ES-I3 (cell line): Measurements from ENCODE around the gene ELP6.
"Not testable (repeated sequence)": the region's sequence is repeated elsewhere in the genome, so short reads cannot be mapped to it uniquely, and the experiment has no call there.

Experiments
- H3K36me3 ChIP-seq: 2 replicates; pipeline ENCODE4 v1.6.1; 2013; ENCODE audit warnings: mild to moderate bottlenecking, low read length, control low read depth, moderate library complexity; ENCODE audit not compliant: insufficient read depth
- H3K4me1 ChIP-seq: 2 replicates; pipeline ENCODE4 v1.6.1; 2013; ENCODE audit warnings: mild to moderate bottlenecking, control low read depth, low read length; ENCODE audit not compliant: insufficient read depth
- H3K9ac ChIP-seq: 2 replicates; pipeline ENCODE4 v1.6.1; 2013; ENCODE audit warnings: low read depth, mild to moderate bottlenecking, low read length, moderate library complexity
- H3K9me3 ChIP-seq: 2 replicates; pipeline ENCODE4 v1.6.1; 2013; ENCODE audit warnings: mild to moderate bottlenecking, low read length, moderate library complexity; ENCODE audit not compliant: control insufficient read depth, insufficient read depth

Gene ELP6

DNA sequence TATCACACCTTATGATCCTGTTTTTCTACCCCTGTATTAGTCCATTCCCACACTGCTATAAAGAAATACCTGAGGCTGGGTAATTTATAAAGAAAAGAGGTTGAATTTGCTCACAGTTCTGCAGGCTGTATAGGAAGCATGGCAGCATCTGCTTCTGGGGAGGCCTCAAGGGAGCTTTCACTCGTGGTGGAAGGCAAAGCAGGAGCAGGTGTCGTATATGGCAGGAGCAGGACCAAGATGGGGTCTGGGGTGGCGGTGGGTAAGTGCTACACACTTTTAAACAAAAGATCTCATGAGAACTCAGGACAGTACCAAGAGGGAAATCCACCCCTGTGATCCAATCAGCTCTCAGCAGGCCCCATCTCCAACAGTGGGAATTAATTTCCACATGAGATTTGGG, 22.3 kb downstream of the ELP6 start:
- Histone ChIP-seq H3K36me3 (peaks cover 7% of the 10 kb centered on the region; the same call in 1 of the 2 replicates), H3K9me3 (no peaks in the 10 kb centered on the region), H3K4me1 (no peaks in the 10 kb centered on the region), H3K9ac (no peak overlapping the region)

DNA sequence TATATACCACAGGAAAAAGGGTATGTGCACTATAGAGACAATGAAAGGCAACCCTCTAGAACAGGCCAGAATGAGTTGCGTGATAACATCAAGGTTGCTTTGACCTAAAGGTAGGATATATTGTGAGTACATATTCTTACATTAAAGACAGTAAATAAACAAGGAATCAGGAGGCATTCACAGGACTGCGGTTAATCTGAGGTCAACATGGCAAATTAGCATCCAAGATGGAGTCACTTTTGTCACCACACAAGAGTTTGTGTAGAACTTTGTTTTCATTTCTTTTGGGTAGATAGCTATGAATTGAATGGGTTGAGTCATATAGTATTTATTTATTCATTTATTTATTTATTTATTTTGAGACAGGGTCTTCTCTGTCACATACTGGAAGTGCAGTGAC, 26.2 kb downstream of the ELP6 start:
- Histone ChIP-seq H3K4me1 (peaks cover 4% of the 10 kb centered on the region; the same call in 1 of the 2 replicates), H3K9ac (no peak overlapping the region), H3K9me3 (no peaks in the 10 kb centered on the region), H3K36me3 (no peaks in the 10 kb centered on the region)

DNA sequence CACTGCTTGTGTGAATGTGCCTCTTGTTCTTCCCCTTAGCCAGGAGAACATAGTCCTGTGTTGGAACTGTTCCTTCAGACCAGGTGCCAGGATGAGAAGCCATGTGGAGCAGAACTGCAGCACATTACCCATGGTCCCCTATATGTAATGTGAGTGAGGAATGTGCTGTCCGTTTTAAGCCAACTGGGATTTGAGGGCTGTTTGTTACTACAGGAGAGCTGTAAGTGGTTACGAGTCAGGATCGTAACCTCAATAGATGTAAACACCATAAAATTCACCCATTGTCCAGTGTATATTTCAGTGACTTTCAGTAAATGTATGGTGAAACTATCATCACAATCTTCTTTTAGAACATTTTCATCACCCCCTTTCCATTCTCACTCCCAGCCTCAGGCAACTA, 27.7 kb downstream of the ELP6 start:
- Histone ChIP-seq H3K9me3 (no peaks in the 10 kb centered on the region), H3K4me1 (peaks cover 13% of the 10 kb centered on the region), H3K36me3 (no peaks in the 10 kb centered on the region), H3K9ac (no peak overlapping the region)

DNA sequence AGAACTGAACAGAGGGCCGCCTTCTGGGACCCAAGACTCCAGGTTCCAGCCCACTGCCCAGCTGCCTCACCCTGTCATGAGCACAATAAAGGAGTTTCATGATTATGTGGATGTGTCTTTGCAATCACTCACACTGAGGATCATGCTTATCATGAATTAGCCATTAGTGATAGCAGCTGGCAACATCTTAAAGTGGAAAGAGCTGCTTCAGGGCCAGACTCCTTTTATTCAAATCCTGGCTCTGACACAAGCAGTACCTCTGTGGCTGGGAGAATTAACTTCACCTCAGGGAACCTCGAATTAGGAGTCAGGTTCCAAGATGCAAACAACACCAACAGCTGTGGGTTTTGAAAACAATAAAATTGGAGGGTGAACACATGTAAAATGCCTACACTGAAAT, 31.1 kb downstream of the ELP6 start:
- Histone ChIP-seq H3K4me1 (peaks cover 22% of the 10 kb centered on the region), H3K9ac (peak overlapping the region; percentile 13; the same call in 1 of the 2 replicates), H3K36me3 (no peaks in the 10 kb centered on the region), H3K9me3 (no peaks in the 10 kb centered on the region)

DNA sequence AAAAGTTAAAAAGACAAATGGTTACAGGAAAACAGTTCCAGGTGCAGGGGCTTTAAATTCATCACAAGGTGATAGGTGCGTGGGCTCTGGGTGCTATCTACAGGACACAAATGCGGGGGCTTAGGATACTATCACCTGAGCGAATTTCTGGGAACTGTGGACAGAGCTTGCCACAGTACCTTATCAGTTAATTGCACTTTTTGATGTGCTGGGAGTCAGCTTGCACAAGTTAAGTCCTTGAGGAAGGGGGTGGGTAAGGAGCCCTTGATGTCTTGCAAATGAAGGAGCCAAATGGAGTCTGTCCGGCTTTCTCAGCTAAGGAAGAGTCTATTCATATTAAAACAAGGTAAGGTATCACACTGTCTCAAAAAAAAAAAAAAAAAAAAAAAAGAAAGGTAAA, 31.7 kb downstream of the ELP6 start:
- H3K36me3 ChIP-seq, H3K9ac ChIP-seq, H3K9me3 ChIP-seq: not testable (repeated sequence)
- H3K4me1 ChIP-seq = peaks cover 22% of the 10 kb centered on the region

DNA sequence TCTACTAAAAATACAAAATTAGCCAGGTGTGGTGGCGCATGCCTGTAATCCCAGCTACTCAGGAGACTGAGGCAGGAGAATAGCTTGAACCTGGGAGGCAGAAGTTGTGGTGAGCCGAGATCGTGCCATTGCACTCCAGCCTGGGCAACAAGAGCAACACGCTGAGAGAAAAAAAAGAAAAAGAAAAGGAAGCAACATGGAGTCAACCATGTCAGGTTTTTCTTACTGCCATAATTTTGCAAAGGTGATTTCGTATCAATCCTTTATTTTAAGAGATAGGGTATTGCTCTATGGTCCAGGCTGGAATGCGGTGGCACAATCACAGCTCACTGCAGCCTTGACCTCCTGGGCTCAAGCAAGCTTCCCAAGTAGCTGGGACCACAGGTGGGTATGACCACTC, 33.2 kb downstream of the ELP6 start:
- not testable (repeated sequence) for H3K9me3 ChIP-seq, H3K9ac ChIP-seq, H3K36me3 ChIP-seq
- H3K4me1 ChIP-seq = peaks cover 22% of the 10 kb centered on the region

DNA sequence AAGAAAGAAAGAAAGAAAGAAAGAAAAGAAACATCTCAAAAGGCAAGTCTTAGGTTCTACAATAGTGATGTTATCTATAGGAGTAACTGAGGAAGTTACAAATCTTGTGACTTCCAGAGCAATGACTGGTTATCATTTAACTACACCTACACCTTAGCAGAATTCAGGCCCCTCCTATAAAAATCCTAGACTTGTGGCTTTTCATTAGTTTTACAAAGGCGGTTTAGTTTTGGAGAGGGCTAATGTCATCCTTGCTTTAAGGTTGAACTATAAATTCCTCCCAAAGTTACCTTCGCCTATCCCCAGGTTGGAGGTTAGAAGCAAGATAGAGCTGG, 33.7 kb downstream of the ELP6 start:
- no peaks in the 10 kb centered on the region for H3K36me3 ChIP-seq
- H3K4me1 ChIP-seq = peaks cover 22% of the 10 kb centered on the region

DNA sequence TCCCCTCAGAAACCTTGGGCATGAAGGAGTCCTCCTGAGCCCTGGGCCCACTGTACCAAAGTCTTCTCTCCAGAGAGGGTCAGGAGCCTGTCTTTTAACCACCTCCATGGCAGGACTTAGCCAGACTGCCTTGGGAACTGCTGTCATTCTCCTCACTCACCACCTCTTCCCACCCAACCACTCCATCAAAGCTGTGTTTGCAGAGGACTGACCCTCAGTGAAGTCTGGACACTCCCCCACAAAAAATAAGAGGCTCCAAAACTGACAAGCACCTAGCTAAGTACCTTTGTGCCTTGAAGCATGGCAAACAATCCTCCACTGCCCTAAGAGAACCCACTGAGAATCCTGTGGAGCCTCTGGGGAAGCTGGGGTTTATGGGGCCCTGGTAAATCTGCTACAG, 35.5 kb downstream of the ELP6 start:
- Histone ChIP-seq H3K9ac (no peak overlapping the region), H3K4me1 (peaks cover 22% of the 10 kb centered on the region), H3K9me3 (no peaks in the 10 kb centered on the region), H3K36me3 (no peaks in the 10 kb centered on the region)

More for the DNA sequence above, 33.7 kb downstream of the ELP6 start:
- H3K9me3 ChIP-seq = no peaks in the 10 kb centered on the region
- H3K9ac ChIP-seq = no peak overlapping the region

DNA sequence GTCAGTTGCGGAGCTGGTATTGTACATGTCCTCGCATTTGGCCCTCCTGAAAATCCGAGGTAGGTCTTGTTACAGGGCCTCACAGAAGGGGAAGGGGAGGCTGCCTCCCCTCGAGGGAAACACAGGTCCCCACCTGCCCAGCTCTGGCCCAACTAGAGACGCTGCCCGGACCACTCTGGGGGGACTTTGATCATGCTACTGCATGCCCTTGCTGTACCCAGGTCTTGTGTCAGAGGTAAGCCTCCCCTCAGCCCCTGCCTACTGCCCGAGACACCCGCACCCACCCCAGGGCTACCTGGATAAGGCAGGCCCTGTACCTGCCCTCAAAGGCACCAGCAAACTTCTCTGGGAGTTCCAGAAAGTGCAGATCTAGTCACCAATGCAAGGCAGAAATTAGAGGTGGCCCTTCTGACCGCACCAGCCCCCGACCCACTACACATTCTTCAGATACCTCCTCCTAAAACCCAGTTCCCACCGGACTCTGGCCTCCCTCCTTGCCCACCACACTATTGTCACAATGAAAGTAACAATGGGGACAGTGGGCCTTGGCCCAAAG, 36.8 kb downstream of the ELP6 start:
- Histone ChIP-seq H3K9me3 (no peaks in the 10 kb centered on the region), H3K9ac (peak overlapping the region; percentile 44; the same call in 1 of the 2 replicates)

DNA sequence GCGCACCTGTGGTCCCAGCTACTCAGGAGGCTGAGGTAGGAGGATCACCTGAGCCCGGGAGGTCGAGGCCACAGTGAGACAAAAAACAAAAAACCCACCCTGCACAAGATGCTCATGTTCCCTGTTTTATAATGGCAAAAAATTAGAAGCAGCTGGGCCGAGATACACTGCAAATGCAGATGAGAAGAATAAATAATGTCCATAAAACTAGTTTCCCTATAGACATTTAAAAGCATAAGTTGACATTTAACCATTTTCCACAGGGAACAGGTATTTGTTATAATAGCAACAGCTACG, 37.2 kb downstream of the ELP6 start:
- peaks cover 12% of the 10 kb centered on the region for H3K4me1 ChIP-seq
- no peaks in the 10 kb centered on the region for H3K36me3 ChIP-seq
- no peaks in the 10 kb centered on the region for H3K9me3 ChIP-seq
- H3K9ac ChIP-seq = peak overlapping the region; percentile 44; the same call in 1 of the 2 replicates

More for the DNA sequence above, 36.8 kb downstream of the ELP6 start:
- Histone ChIP-seq H3K36me3 (no peaks in the 10 kb centered on the region), H3K4me1 (peaks cover 16% of the 10 kb centered on the region)

DNA sequence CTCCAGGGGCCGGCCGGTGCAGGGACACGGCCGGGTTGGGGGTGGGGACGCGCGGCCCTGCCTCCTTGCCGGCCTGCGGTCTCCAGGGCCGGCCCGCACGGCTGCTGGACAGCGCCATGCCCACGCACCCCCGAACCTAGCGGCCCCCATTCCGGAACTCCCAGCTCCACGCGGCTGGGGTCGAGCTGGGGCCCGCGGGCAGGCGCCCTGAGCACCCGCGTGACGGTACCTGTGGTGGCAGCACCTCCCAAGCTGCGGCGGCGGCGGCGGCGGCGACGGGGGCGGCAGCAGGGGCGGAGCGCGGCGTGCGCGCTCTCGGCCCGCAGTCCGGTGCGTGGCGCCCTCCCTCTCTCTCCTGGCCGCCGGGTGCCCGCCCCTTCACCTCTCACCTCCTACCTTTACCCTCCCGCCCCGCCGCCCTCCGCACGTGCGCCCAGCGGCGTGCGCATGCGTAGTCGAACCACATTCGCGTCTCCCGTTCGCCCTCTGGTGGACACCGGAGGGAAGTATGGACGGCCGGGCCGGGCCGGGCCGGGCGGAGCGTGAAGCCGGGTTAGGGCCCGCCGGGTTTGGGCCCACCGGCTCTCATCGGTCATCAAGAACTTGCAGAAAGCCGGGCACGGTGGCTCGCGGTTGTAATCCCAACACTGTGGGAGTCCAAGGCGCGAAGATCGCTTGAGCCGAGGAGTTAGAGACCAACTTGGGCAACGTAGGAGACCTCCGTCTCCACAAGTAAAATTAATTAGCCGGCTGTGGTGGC, 37.8 kb downstream of the ELP6 start, which contains the start of gene SCAP:
SCAP (minus strand) TSS at position 372 of the 760 bp plus-strand sequence. CDS start 32,948 bp downstream, outside the sequence.
- H3K36me3 ChIP-seq = no peaks in the 10 kb centered on the region
- H3K9me3 ChIP-seq = no peaks in the 10 kb centered on the region
- H3K9ac ChIP-seq = peak within 1 kb of the TSS; percentile 81
- peaks cover 9% of the 10 kb centered on the region; the same call in 1 of the 2 replicates for H3K4me1 ChIP-seq

DNA sequence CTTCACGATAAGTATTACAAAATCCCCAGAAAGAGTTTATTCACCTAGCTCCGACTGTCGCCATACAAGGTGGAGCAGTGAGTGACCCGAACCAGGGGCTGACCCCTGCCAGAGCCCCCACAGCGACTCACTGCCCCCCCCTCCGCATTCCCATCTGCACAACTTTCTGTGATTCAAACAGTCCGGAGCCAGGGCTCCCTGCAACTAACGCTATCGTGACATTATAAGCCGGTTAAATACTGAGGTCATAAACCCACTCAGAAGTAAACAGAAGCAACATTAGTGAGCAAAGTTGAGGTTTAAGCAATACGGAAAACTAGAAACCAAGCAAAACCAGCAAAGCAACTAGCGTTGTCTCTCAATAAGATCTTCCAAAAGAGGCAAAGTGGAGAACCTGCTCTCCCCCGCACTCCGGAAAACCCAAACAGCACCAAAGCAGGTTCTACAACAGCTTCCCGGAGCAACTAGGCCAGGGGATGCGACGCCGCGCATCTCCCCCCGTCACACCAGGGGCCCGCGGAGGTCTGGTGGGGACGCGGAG, 38.4 kb downstream of the ELP6 start:
- Histone ChIP-seq H3K36me3 (no peaks in the 10 kb centered on the region), H3K4me1 (peaks cover 3% of the 10 kb centered on the region; the same call in 1 of the 2 replicates), H3K9me3 (no peaks in the 10 kb centered on the region), H3K9ac (peak overlapping the region; percentile 81)

DNA sequence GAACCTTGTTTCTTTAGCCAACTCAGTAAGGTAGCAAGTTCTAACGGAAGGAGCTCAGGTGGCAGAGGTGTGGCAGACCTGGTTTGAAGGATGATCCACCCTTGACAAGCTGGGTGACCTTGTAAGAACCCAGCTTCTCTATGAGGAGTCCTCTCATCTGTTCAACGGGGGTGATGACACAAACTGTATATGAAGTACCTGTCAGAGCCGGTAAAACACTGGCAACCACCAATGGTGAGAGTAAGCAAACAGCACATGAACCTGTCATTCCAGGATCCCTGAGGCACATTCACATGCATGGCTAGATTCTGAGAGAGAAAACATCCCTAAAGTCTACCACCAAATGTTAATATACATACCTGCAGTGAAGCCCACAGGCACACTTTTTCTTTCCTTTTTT, 40.1 kb downstream of the ELP6 start:
- no peaks in the 10 kb centered on the region for H3K4me1 ChIP-seq
- H3K9ac ChIP-seq = no peak overlapping the region
- H3K9me3 ChIP-seq = no peaks in the 10 kb centered on the region
- H3K36me3 ChIP-seq = no peaks in the 10 kb centered on the region

DNA sequence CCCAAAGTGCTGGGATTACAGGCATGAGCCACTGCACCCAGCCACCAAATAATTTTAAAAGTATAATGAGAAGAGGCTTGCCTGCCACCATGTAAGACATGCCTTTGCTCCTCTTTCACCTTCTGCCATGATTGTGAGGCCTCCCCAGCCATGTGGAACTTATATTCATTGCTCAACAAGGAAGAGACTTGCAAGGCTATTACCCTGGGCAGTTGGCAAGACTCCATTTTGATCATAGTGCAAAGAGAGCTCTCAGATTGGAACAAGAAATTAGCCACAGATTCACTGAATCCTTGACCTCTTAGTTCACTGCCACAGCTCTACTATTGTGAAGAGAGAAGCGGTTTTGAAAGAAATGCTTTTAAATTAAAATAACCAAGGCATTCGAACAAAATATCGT, 43.9 kb downstream of the ELP6 start:
- no peaks in the 10 kb centered on the region; the same call in 1 of the 2 replicates for H3K9me3 ChIP-seq
- H3K9ac ChIP-seq = no peak overlapping the region
- no peaks in the 10 kb centered on the region for H3K4me1 ChIP-seq
- H3K36me3 ChIP-seq = no peaks in the 10 kb centered on the region

DNA sequence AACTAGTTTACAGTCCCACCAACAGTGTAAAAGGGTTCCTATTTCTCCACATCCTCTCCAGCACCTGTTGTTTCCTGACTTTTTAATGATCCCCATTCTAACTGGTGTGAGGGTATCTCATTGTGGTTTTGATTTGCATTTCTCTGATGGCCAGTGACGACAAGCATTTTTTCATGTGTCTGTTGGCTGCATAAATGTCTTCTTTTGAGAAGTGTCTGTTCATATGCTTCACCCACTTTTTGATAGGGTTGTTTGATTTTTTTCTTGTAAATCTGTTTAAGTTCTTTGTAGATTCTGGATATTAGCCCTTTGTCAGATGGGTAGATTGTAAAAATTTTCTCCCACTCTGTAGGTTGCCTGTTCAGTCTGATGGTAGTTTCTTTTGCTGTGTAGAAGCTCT, 45.2 kb downstream of the ELP6 start:
- H3K9ac ChIP-seq, H3K36me3 ChIP-seq, H3K9me3 ChIP-seq, H3K4me1 ChIP-seq: not testable (repeated sequence)
